Measurements from ENCODE around the gene ASPSCR1.

DNA sequence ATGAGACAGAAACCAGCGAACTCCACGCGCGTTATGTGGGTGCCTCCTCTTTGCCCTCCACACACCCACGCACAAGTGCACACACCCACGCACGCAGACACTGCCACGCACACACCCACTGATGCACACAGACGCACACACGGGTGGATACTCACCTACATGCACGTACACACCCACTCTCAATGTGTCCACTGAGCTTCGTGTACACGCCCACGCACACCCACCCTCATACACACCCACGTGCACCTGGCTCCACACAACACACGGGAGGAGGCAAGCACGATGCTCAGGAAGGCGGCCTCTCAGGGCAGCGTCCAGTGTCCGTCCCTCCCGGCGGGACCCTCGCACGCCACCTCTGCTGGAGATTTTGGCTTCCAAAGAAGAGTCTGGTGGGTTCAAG is 70.0 kb downstream of the ASPSCR1 start:
- no peak for TF ChIP-seq GATA3 (IDR thresholded peaks at IDR 0.05; ENCODE audit: low read depth, low read length)
- TF ChIP-seq GATA2 (IDR thresholded peaks at IDR 0.05; ENCODE audit: low read depth, low read length): no peak
